Stimulated activated CD8-positive, alpha-beta memory T cell treated with anti-CD3 and anti-CD28 coated beads, Interleukin-15, amount 100 ng/mL, for 24 hours (primary cell): ENCODE measurements around the gene CASP3.
"Not testable (repeated sequence)": the region's sequence is repeated elsewhere in the genome, so short reads cannot be mapped to it uniquely, and the experiment has no call there.

Experiments used
- DNase-seq: peaks from one replicate; pipeline ENCODE4 v3.0.0-alpha.2; 2020; ENCODE audit warnings: low read depth

CASP3 gene

GRCh38 chr4:184662236-184662635, 13.0 kb upstream of the CASP3 start:
- DNase-seq, result no peak

- no peak for DNase-seq
Observed at GRCh38 chr4:184660978-184661377, 11.7 kb upstream of the CASP3 start.

- DNase-seq, result not testable (repeated sequence)
Observed at GRCh38 chr4:184657820-184658219, 8.6 kb upstream of the CASP3 start.

- no peak for DNase-seq
Observed at GRCh38 chr4:184657144-184657543, 7.9 kb upstream of the CASP3 start.

- no peak for DNase-seq
Observed at GRCh38 chr4:184655889-184656869, 6.9 kb upstream of the CASP3 start.

- no peak for DNase-seq
Observed at GRCh38 chr4:184653650-184654049, 4.4 kb upstream of the CASP3 start.

GRCh38 chr4:184652681-184653080, 3.4 kb upstream of the CASP3 start:
- not testable (repeated sequence) for DNase-seq

GRCh38 chr4:184651899-184652298, 2.7 kb upstream of the CASP3 start:
- DNase-seq, result no peak

GRCh38 chr4:184649971-184650855, 966 bp upstream of the CASP3 start:
- no peak for DNase-seq

GRCh38 chr4:184648313-184649025, 778 bp downstream of the CASP3 start:
- peak; percentile 13 for DNase-seq

GRCh38 chr4:184648054-184648312, 1.3 kb downstream of the CASP3 start:
- no peak for DNase-seq

- DNase-seq, result no peak
Observed at GRCh38 chr4:184647266-184648053, 1.8 kb downstream of the CASP3 start.

- DNase-seq, result no peak
Observed at GRCh38 chr4:184645904-184646610, 3.2 kb downstream of the CASP3 start.

GRCh38 chr4:184644553-184645307, 4.5 kb downstream of the CASP3 start:
- no peak for DNase-seq

GRCh38 chr4:184643731-184644130, 5.5 kb downstream of the CASP3 start:
- no peak for DNase-seq

- DNase-seq, result no peak
Observed at GRCh38 chr4:184641451-184641850, 7.8 kb downstream of the CASP3 start.

GRCh38 chr4:184641022-184641421, 8.2 kb downstream of the CASP3 start:
- no peak for DNase-seq

- no peak for DNase-seq
Observed at GRCh38 chr4:184636897-184637296, 12.3 kb downstream of the CASP3 start.

- DNase-seq, result no peak
Observed at GRCh38 chr4:184636144-184636543, 13.1 kb downstream of the CASP3 start.

GRCh38 chr4:184635381-184635780, 13.9 kb downstream of the CASP3 start:
- no peak for DNase-seq
